NCI-H1436 (cell line): ENCODE results near the gene SH3PXD2A.
"Not testable (repeated sequence)": the region's sequence is repeated elsewhere in the genome, so short reads cannot be mapped to it uniquely, and the experiment has no call there.

Experiments used
- DNase-seq: peaks from one replicate; lab custom pipeline; 2025; lab: John Stamatoyannopoulos, UW

SH3PXD2A gene

GRCh38 chr10:103833731-103834365 is 21.5 kb downstream of the SH3PXD2A start:
- DNase-seq: no peak

DNA sequence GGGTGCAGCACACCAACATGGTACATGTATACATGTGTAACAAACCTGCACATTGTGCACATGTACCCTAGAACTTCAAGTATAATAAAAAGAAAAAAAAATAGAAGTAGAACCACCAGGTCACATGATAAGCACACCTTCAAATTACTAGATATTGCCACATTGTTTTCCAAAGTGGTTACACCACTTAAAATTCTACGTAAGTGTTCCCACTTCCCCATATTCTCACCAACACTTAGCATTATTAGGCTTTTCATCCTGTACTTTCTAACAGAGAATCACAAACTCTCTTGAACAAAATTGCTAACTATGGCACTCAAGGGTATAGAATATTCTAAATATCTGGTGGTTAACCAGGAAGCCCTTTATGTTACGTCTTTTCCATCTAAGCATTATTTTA is 22.6 kb downstream of the SH3PXD2A start:
- DNase-seq: no peak

GRCh38 chr10:103829838-103830465 is 25.4 kb downstream of the SH3PXD2A start:
- DNase-seq: no peak

DNA sequence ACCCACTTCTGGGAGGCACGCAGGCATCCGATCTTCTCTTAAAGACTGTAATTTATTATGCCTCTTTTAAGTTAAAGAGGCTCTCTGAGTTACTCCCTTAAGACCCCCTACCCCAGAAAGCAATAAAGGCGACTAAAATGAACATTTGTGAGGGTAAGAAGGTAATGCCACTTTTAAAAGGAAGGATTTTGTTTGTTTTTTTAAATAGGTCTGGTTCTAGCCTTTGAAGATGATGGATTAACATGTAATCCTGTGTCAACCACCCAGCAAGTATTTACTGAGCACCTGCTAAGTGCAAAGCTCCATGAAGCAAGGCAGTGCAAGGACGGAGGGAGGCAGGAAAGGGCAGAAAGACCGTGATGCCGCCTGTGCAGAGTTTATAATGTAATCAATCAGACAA is 26.1 kb downstream of the SH3PXD2A start:
- no peak for DNase-seq

DNA sequence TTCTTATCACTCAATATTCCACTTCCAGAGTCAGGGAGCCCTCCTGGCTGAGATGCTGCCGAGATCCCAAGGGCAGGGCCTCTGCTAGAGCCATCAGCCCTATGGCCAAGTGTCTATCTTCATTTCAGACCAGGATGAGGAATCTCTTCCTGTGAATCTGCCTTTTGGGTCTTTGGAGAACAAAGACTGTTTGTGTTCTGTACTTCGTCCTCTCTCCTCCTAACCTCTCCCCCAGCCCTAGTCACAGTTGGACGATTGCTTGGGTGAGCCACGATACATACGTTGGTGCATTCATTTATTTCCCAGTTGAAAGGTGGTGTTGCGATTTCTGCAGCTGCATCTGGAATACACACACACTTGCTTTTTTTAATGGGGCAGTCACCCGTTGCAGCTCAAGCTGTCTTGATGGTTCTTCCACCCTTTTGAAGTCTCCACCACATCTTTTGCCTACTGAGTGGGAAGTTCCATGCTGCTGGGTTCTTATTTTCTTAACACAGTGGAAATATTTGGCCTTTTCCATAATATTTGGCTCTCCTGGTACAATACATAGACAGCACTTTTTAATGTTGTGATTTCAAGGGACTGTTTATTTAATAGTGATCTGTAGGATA is 26.7 kb downstream of the SH3PXD2A start:
- DNase-seq: no peak

- DNase-seq: no peak
Measured at GRCh38 chr10:103828107-103828506, 27.3 kb downstream of the SH3PXD2A start.

DNA sequence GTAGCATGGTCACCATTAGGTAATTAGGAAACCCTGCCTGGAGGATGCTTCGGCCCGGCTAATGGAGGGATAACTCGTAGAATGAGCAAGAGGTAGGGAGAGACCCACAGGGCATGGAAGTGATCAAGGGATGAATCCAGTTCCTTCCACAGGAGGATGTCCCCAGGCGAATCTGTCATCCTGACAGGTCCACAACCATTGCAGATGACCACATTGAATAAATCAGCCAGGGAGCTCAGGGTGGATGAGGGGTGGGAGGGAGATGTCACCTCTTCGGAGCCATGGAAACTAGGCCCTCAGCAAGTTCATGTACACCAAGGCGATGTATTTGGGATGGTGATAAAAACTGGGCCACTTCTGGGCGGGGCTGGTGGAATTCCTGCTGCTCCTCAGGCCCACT is 28.5 kb downstream of the SH3PXD2A start:
- no peak for DNase-seq

DNA sequence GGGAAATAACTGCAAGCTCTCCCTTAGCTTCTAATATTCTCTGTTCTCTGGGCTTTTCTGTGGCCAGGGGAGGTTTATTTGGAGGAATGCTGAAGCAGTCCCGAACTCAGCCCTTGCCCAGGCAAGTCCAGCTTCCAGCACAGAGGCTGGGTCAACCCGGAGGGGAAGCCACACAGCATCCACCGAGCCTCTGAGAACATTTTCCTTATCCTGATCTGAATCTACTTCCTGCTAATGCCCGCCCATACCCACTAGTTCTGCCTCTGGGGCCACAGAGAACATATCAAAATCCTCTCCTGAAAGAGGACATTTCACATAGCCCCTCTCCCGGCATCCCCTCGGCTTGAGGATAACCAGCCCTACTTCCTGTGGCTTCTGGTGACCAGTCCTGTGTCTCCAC is 31.1 kb downstream of the SH3PXD2A start:
- no peak for DNase-seq

DNA sequence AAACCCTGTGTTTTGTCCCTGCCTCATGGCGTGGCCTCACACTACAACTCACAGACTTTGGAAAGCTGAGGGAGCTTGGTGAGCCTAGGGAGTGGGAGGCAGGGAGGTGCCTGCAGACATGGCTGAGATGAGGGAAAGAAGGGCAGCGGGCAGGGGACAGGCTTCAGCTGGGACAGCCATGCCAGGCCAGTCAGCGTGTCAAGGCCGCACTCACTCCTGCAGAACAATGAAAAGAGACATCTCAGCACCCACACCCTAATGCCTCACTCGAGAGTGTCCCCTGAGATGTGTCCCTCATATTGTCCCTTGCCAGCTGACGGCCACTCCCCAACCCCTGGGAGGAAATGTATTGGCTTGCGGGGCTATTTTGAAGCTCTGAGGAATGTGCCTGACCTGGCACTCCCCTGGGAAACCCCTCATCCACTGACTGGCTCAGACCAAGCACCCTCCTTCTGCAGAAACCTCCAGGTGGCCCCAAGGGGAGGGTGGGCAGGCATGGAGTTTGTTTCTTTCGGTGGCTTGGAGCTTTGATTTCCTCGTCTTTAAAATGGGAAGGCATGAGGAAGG is 31.6 kb downstream of the SH3PXD2A start:
- DNase-seq: no peak

GRCh38 chr10:103822800-103823199 is 32.6 kb downstream of the SH3PXD2A start:
- DNase-seq: no peak

DNA sequence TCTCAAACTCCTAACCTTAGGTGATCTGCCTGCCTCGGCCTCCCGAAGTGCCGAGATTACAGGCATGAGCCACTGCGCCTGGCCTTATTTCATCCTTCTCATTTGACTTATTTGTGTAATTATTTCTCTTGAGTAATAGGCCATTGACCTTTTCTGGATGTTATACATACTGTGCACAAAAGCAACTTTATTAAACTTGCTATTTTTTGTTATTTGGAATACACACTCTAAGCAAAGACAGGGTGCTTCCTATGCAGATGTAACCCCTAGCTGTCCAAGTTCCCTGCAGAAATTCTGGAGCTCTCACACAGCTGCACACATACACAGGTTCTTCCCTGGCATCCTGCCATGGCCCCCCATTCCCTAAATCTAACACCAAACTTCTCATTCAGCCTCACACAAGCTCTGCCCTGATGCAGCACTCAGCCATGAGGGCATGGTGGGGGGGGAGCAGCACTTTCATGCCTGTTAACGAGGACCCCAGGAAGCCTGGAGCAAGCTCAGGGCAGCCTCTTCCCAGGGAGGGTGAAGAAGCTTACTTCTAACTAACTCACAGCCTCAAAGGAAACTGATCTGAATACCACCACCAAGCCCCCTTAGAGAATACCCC is 33.2 kb downstream of the SH3PXD2A start:
- no peak for DNase-seq

- no peak for DNase-seq
Measured at GRCh38 chr10:103820101-103821062, 35.0 kb downstream of the SH3PXD2A start.

DNA sequence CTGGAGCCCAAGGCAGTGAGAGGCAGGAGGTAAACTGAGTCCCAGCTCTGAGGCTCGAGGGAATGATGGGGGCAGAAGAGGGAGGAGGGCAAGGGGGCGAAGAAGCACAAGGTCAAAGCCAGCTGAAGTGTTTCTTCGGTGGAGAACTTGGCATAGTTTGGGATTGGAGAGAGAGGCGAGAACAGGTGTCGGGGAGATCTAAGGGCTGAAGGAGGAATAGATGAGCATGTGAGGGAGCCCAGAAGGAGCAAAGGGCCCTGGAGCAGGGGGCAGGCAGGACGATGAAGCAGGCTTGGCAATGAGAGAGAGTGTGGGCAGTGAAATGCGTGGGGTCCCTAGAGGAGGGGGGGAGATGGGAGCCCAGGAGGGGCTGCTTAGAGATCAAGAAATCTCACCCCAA is 35.9 kb downstream of the SH3PXD2A start:
- no peak for DNase-seq

DNA sequence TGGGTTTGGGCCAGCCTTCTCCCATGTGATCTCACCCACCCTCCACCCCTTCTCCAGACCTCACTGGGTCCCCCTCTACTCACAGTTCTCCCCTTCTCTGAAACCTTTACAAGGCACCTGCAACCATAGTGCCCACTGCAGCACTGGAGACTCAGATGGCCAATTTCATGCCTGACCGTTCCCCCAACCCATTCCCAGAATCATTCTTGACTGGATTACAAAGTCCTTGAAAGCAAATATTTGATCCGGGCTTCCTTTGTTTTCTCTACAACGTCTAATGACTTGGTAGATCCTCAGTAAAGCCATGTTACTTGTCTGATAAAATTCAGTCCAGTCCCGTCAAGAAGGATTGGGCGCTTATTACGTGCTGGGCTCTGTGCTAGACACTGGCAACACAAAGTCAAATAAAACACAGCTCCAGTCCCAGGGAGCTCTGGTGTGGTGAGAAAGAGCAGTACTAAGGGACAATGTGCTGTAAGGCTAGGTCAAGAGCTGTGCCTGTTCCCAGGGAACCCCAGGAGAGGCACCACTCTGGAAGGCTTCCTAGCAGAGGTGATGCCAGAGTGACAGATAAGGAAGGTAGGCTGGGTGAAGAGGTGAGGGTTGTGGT is 36.5 kb downstream of the SH3PXD2A start:
- no peak for DNase-seq

- no peak for DNase-seq
Measured at GRCh38 chr10:103818105-103818504, 37.3 kb downstream of the SH3PXD2A start.

- DNase-seq: no peak
Measured at GRCh38 chr10:103816431-103816830, 38.9 kb downstream of the SH3PXD2A start.

GRCh38 chr10:103814626-103815370 is 40.6 kb downstream of the SH3PXD2A start:
- no peak for DNase-seq

GRCh38 chr10:103814105-103814504 is 41.3 kb downstream of the SH3PXD2A start:
- no peak for DNase-seq

GRCh38 chr10:103813312-103813711 is 42.1 kb downstream of the SH3PXD2A start:
- not testable (repeated sequence) for DNase-seq

- DNase-seq: no peak
Measured at GRCh38 chr10:103812432-103812831, 42.9 kb downstream of the SH3PXD2A start.
